ENCODE data around the gene UTS2. TPM values are rescaled to one million over a fixed set of nuclear protein-coding genes. Genes with fewer than 3 reads are reported as not detected.

Gene UTS2
- total and polyA plus RNA-seq, 8 donors = 0.26 to 0.58 TPM; not detected in 6

GRCh38 chr1:7873801-7874795, 21.2 kb upstream of the UTS2 start:
- DNase-seq (no peak), ATAC-seq (no peak)
- TF ChIP-seq, protein P1, sequence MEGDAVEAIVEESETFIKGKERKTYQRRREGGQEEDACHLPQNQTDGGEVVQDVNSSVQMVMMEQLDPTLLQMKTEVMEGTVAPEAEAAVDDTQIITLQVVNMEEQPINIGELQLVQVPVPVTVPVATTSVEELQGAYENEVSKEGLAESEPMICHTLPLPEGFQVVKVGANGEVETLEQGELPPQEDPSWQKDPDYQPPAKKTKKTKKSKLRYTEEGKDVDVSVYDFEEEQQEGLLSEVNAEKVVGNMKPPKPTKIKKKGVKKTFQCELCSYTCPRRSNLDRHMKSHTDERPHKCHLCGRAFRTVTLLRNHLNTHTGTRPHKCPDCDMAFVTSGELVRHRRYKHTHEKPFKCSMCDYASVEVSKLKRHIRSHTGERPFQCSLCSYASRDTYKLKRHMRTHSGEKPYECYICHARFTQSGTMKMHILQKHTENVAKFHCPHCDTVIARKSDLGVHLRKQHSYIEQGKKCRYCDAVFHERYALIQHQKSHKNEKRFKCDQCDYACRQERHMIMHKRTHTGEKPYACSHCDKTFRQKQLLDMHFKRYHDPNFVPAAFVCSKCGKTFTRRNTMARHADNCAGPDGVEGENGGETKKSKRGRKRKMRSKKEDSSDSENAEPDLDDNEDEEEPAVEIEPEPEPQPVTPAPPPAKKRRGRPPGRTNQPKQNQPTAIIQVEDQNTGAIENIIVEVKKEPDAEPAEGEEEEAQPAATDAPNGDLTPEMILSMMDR (IDR thresholded peaks at IDR 0.05) = no peak
- Histone ChIP-seq H3K36me3 (no peaks in the 10 kb centered on the region), H3K4me3 (no peak overlapping the region), H3K4me1 (no peaks in the 10 kb centered on the region), H3K27me3 (no peaks in the 10 kb centered on the region), H3K9me3 (peaks cover 0 to 8% of the 10 kb centered on the region in 2 donors), H3K27ac (no peak overlapping the region)
- intact Hi-C loops (cut with DNase I) = no loop called here

DNA sequence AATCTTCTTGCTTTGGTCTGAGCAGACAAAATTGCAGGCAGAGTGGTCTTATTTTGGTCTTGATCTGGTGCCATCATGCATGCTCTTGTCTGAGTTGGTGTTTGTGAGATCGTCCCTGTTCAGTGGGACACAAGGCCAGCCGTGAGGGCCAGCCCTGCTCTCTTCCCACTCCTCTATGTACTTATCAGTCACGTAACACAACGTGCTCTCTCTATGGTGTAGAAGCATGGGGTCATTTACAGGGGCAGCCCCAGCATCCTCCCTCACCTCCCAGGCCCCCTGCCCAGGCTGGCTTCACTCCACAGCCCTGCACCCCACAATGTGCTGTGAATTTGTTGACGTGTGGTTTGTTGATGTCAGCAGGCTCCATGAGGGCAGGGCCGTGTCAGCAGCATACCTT, 18.3 kb upstream of the UTS2 start:
- Histone ChIP-seq H3K36me3 (no peaks in the 10 kb centered on the region), H3K27me3 (no peaks in the 10 kb centered on the region), H3K27ac (no peak overlapping the region), H3K4me1 (no peaks in the 10 kb centered on the region), H3K4me3 (no peak overlapping the region), H3K9me3 (peaks cover 0 to 2% of the 10 kb centered on the region in 2 donors)
- no peak for ATAC-seq
- intact Hi-C loops (cut with DNase I) = no loop called here
- DNase-seq = no peak
- TF ChIP-seq, protein P1 (IDR thresholded peaks at IDR 0.05) = no peak

GRCh38 chr1:7869136-7869920, 16.5 kb upstream of the UTS2 start:
- no peaks in the 10 kb centered on the region for H3K4me1 ChIP-seq
- no peak overlapping the region for H3K4me3 ChIP-seq
- no peak overlapping the region for H3K27ac ChIP-seq
- ATAC-seq (no peak), DNase-seq (no peak)
- TF ChIP-seq, protein P1 (IDR thresholded peaks at IDR 0.05) = no peak
- H3K9me3 ChIP-seq = no peaks in the 10 kb centered on the region
- intact Hi-C loops (cut with DNase I) = no loop called here
- H3K27me3 ChIP-seq = no peaks in the 10 kb centered on the region
- H3K36me3 ChIP-seq = no peaks in the 10 kb centered on the region

DNA sequence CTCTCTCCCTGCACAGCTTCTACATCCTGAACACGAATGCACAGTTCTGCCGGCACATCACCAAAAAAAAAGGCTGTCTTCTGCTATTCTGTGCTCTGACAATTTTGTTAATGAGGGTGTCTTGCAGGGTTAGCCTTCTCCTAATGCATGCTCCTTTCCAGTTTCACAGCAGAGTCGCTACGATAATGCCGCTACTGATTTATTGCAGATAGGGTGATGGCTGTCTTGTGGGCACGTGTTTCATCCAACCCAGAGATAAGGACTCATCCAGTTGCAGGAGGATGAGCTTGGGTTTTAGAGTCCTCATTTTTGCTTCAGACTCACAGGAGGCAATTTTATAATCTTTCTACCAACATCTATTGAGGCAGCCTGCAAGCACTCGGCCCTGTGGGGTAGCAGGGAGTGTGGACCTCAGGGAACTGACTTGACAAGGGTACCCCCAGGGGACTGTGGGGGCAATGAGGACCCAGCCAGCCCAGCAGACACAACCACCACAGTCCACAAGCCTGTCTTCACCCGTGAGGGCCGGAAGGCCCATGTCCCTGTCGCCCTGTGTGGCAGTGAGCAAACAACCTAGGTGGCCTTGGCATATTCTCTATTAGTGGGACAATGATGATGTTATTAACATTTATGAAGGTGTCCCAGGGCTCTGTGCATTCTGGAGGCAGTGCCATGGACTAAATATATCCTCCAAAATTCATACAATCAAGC, 15.4 kb upstream of the UTS2 start:
- DNase-seq = no peak
- Histone ChIP-seq H3K27me3 (no peaks in the 10 kb centered on the region), H3K9me3 (no peaks in the 10 kb centered on the region), H3K4me1 (no peaks in the 10 kb centered on the region), H3K4me3 (no peak overlapping the region), H3K36me3 (no peaks in the 10 kb centered on the region), H3K27ac (no peak overlapping the region)
- intact Hi-C loops (cut with DNase I) = no loop called here
- no peak for ATAC-seq
- TF ChIP-seq, protein P1 (IDR thresholded peaks at IDR 0.05) = no peak
